22Rv1 (cell line): ENCODE measurements around the gene RRP1B.

ENCODE experiments used
- H3K27ac ChIP-seq: fragments of 450-650 bp; 2 replicates; pipeline ENCODE4 v1.5.1; 2017
- ZFX ChIP-seq: fragments of 450-650 bp; IDR thresholded peaks from 2 replicates; pipeline ENCODE4 v1.6.1; 2017; ENCODE audit warnings: antibody characterized with exemption, borderline replicate concordance
- TF ChIP-seq, protein P1 (sequence below): fragments of 450-650 bp; IDR thresholded peaks from 2 replicates; pipeline ENCODE4 v1.5.1; 2017; ENCODE audit warnings: mild to moderate bottlenecking

RRP1B gene

DNA sequence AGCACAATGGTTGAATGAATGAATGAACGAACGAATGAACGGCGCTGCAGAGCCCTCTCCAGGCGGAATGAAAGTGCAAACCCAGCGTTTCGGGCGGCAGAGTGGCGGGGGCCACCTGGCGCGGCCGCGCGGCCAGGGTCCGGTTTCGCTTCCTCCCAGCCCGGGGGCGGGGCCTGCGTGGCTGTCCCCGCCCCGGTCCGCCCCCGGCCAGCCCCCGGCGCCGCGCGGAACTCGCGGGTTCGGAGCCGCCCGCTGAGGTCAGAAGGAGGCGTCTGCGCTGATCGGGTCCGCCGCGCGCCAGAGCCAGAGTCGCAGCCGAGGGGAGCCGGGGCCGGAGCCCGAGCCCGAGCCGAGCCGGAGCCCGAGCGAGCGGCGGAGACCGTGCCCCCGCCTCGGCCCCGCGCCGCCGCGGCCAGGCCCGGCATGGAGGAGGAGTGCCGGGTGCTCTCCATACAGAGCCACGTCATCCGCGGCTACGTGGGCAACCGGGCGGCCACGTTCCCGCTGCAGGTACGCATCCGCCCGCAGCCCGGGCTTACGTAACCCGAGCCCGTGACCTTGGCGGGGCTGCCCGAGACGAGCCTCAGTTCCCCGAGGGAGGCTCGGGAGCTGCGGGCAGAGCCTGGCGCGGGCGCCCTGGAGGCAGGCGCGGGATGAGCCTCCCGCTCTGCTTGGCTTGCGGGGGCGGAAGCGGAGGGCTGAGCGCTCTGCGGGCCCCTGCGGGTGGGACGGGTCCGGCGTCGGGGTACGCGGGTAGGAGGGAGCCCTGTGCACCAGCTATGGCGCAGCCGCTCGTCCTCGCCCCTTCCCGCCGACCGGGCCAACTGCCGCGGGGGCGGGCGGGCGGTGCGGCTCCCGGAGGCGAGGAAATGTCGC is 59.8 kb downstream of the RRP1B start, which contains the start of gene PDXK:
TSS of gene PDXK (plus strand) at position 258 of the 876 bp plus-strand sequence. CDS start at position 424, 166 bp downstream.
- TF ChIP-seq ZFX = no peak
- TF ChIP-seq, protein P1, sequence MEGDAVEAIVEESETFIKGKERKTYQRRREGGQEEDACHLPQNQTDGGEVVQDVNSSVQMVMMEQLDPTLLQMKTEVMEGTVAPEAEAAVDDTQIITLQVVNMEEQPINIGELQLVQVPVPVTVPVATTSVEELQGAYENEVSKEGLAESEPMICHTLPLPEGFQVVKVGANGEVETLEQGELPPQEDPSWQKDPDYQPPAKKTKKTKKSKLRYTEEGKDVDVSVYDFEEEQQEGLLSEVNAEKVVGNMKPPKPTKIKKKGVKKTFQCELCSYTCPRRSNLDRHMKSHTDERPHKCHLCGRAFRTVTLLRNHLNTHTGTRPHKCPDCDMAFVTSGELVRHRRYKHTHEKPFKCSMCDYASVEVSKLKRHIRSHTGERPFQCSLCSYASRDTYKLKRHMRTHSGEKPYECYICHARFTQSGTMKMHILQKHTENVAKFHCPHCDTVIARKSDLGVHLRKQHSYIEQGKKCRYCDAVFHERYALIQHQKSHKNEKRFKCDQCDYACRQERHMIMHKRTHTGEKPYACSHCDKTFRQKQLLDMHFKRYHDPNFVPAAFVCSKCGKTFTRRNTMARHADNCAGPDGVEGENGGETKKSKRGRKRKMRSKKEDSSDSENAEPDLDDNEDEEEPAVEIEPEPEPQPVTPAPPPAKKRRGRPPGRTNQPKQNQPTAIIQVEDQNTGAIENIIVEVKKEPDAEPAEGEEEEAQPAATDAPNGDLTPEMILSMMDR = peak; percentile 43; the same call in 1 of the 2 replicates
- peak within 1 kb of the TSS; percentile 83 for H3K27ac ChIP-seq

- TF ChIP-seq, protein P1 = no peak
- no peak for TF ChIP-seq ZFX
- H3K27ac ChIP-seq = peak overlapping the region; percentile 83
These were observed 60.6 kb downstream of the RRP1B start for GRCh38 chr21:43719748-43720538.

DNA sequence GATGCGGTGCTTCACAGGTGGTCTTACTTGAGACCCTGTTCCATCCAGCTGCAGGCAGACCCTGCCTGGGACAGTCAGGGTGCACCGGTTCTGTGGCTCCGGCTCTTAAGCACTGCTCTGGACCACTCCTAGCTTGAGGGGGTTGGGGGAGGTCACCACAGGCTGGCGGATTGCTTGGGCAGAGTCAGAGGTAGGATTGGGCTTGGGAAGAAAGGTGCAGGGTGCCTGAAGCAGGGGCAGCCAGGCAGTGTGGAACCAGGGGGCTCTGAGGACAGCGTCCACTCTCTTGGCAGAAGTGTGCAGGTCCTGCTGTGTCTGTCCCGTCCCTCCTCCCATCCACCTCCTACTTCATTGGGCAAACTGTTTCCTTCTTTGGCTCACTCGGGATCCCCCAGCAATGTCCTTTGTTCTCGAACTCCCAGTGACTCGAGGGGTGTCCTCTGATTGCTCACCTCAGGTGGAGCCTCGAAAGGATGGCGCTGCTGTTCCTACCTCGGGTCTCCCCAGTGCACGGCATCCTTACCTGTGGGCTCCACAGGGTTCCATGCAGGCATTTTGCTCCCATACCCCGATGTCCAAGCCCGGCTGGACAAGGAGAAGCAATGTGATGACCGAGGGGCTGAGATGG is 61.3 kb downstream of the RRP1B start:
- no peak for TF ChIP-seq ZFX
- TF ChIP-seq, protein P1 = no peak

DNA sequence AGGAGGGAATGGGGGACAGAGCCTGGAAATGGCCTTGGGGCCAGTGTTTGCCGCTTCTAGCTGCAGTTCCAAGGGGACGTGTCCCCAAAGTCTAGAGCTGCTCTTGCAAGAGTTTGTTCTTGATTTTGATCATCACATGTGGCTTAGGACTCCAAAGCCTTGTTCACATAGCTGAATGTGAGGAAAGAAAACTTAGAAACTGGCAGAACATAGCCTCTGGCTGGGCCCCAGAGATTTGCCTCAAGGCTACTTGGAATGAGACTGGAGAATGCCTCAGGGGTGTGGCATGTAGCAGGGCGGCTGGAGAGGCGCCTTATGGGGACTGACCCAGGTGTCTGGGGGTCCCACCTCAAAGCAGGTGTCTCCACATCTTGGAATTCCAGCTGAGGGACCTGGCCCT is 61.8 kb downstream of the RRP1B start:
- TF ChIP-seq, protein P1 = no peak
- no peak for TF ChIP-seq ZFX
- no peak overlapping the region for H3K27ac ChIP-seq

More for the DNA sequence above, 61.3 kb downstream of the RRP1B start:
- H3K27ac ChIP-seq = no peak overlapping the region

DNA sequence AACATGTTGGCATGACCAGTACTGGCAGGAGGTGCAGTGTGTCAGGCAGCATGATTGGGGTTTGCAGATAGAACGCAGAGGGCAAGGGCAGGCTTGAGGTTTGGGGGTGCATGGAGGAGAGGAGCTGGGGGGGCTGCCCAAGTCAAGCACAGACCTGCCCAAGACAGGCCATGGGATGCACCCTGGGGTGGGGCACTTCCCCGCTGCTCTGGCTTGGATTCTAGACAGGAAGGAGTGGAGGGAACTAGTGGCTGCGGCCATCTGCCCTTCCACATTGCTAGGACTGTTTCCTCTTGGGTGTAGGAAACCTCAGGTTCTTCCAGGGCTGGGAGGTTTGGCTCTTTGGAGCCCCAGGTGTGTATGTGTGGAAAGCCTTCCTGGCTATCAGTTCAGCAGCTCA is 62.6 kb downstream of the RRP1B start:
- TF ChIP-seq, protein P1 = no peak
- TF ChIP-seq ZFX = no peak
- H3K27ac ChIP-seq = no peak overlapping the region

DNA sequence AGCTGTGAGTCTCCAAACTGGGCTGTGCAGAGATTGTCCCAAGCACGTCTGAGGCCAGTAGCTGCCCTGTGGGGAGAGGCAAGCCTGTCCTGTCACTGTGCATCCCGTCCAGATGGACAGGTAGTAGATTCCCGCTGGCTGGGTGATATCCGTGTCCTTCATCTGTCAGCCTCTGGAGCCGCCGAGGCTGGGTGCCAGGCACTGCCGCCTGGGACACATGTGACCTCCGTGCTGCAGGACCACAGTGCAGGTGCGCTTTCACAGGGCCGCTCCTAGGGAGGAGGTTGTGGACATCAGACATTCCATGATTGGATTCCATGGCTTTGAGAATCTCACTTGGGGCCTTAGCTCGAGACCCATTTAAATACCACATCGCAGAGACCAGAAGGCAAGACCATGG is 64.3 kb downstream of the RRP1B start:
- no peak overlapping the region for H3K27ac ChIP-seq
- TF ChIP-seq, protein P1 = no peak
- TF ChIP-seq ZFX = no peak
